ENCODE data around the gene GPRC5A. TPM values are rescaled to one million over a fixed set of nuclear protein-coding genes. Genes with fewer than 3 reads are reported as not detected.

GPRC5A gene
- total RNA-seq, 6 donors from 2014 or later: 194 to 890 (median 653) TPM

- no peak overlapping the region for H3K27ac ChIP-seq
- 44 to 52% methylated on average over 1 of the region's 1 CpG for whole genome bisulfite sequencing, 2 donors
- no peaks in the 10 kb centered on the region for H3K9me3 ChIP-seq
- no peak for TF ChIP-seq EP300 (IDR thresholded peaks at IDR 0.05)
- TF ChIP-seq POLR2A (IDR thresholded peaks at IDR 0.05): no peak
- no peak for TF ChIP-seq POLR2AphosphoS5 (IDR thresholded peaks at IDR 0.05)
- no peak for TF ChIP-seq CTCF (IDR thresholded peaks at IDR 0.05)
- H3K27me3 ChIP-seq: no peaks in the 10 kb centered on the region
- H3K4me1 ChIP-seq: peaks cover 0 to 5% (median 0%) of the 10 kb centered on the region in 4 donors
- no peaks in the 10 kb centered on the region for H3K36me3 ChIP-seq
- ATAC-seq (ENCODE audit: low FRiP score in 2 of 2) (no peak), DNase-seq (no peak)
- H3K4me3 ChIP-seq: no peak overlapping the region
Observed at GRCh38 chr12:12925388-12925787, 34.0 kb downstream of the GPRC5A start.

- peak in 1 of 2 donors; percentile 1 for ATAC-seq (ENCODE audit: low FRiP score in 2 of 2)
- no peak for DNase-seq
- Histone ChIP-seq H3K27me3 (no peaks in the 10 kb centered on the region), H3K27ac (peak overlapping the region in 3 of 4 donors; percentile 11 to 68 (median 49)), H3K4me1 (peaks cover 0 to 5% (median 0%) of the 10 kb centered on the region in 4 donors), H3K36me3 (no peaks in the 10 kb centered on the region), H3K9me3 (no peaks in the 10 kb centered on the region), H3K4me3 (peak overlapping the region in 1 of 4 donors; percentile 53)
- TF ChIP-seq POLR2A (IDR thresholded peaks at IDR 0.05) (no peak), CTCF (IDR thresholded peaks at IDR 0.05) (no peak), EP300 (IDR thresholded peaks at IDR 0.05) (no peak), POLR2AphosphoS5 (IDR thresholded peaks at IDR 0.05) (no peak)
- 90 to 92% methylated on average over 14 to 18 of the region's 18 CpGs for WGBS, 2 donors
Observed at GRCh38 chr12:12926571-12927071, 35.3 kb downstream of the GPRC5A start.

- 54 to 60% methylated on average over 16 to 27 of the region's 27 CpGs for WGBS, 2 donors
- H3K27ac ChIP-seq: peak overlapping the region in 3 of 4 donors; percentile 11 to 68 (median 49)
Observed at GRCh38 chr12:12927211-12928079, 36.1 kb downstream of the GPRC5A start.

GRCh38 chr12:12929696-12930095, 38.3 kb downstream of the GPRC5A start:
- Histone ChIP-seq H3K36me3 (no peaks in the 10 kb centered on the region), H3K27me3 (no peaks in the 10 kb centered on the region), H3K27ac (no peak overlapping the region), H3K4me3 (no peak overlapping the region), H3K9me3 (no peaks in the 10 kb centered on the region), H3K4me1 (peaks cover 0 to 5% (median 0%) of the 10 kb centered on the region in 4 donors)
- WGBS, 2 donors: 92 to 97% methylated on average over 6 of the region's 6 CpGs
- DNase-seq (no peak), ATAC-seq (ENCODE audit: low FRiP score in 2 of 2) (no peak)
- no peak for TF ChIP-seq POLR2A (IDR thresholded peaks at IDR 0.05)
- TF ChIP-seq EP300 (IDR thresholded peaks at IDR 0.05): no peak
- TF ChIP-seq CTCF (IDR thresholded peaks at IDR 0.05): no peak
- no peak for TF ChIP-seq POLR2AphosphoS5 (IDR thresholded peaks at IDR 0.05)

More at GRCh38 chr12:12927211-12928079, 36.1 kb downstream of the GPRC5A start:
- Histone ChIP-seq H3K4me3 (peak overlapping the region in 3 of 4 donors; percentile 11 to 53 (median 41)), H3K9me3 (no peaks in the 10 kb centered on the region), H3K36me3 (no peaks in the 10 kb centered on the region), H3K27me3 (no peaks in the 10 kb centered on the region), H3K4me1 (peaks cover 0 to 5% (median 0%) of the 10 kb centered on the region in 4 donors)
- ATAC-seq (ENCODE audit: low FRiP score in 2 of 2) (peak; percentile 63 to 88), DNase-seq (peak; percentile 81 to 89)
- TF ChIP-seq EP300 (IDR thresholded peaks at IDR 0.05) (no peak), CTCF (IDR thresholded peaks at IDR 0.05) (no peak), POLR2A (IDR thresholded peaks at IDR 0.05) (peak in 1 of 4 donors; percentile 67)

Data from upper lobe of left lung (tissue), 6 donors.